Fibroblast of villous mesenchyme (primary cell): ENCODE data around the gene EXOC2. TPM values are rescaled to one million over a fixed set of nuclear protein-coding genes. Genes with fewer than 3 reads are reported as not detected.
A peak's percentile ranks its signal among the peaks of the same experiment; 100 is the strongest.

Experiments used
- DNase-seq: peaks from one replicate; pipeline ENCODE4 v3.0.0-alpha.2; 2010; ENCODE audit warnings: low read depth
- H3K4me3 ChIP-seq: 2 replicates; pipeline ENCODE4 v1.5.1; 2011; ENCODE audit warnings: low read depth, mild to moderate bottlenecking, low read length
- total RNA-seq: library from RNA; depleted of rRNA; stranded (reverse); fragments of >200 nt; gene quantifications from 2 replicates; pipeline ENCODE4 v1.2.3, GENCODE V29; 2012
- TF ChIP-seq, protein P1 (sequence below): IDR thresholded peaks from 2 replicates; pipeline ENCODE4 v1.5.1; 2012; ENCODE audit warnings: low read depth, mild to moderate bottlenecking, low read length; ENCODE audit not compliant: insufficient read depth

EXOC2 gene
- total RNA-seq, 1 donor, result 29.8 TPM

DNA sequence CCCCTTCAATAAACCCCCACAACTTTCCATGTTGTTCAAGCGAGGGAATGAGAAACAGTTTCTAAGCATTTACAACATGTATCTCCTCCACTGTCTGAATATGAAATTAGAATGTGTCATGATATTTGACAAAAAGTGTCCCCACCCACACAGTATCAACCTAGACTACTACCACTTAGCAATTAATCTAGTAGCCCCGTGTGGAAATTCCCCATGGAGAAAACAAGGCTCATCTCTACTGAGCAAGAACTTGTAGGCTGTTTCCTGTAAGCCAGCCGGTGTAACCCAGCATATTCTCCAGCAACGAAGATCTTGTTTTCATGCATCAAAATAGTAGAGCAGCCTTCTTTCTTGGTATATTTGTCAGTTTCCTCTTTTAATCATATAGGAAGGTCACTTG is 186.4 kb downstream of the EXOC2 start:
- TF ChIP-seq, protein P1, sequence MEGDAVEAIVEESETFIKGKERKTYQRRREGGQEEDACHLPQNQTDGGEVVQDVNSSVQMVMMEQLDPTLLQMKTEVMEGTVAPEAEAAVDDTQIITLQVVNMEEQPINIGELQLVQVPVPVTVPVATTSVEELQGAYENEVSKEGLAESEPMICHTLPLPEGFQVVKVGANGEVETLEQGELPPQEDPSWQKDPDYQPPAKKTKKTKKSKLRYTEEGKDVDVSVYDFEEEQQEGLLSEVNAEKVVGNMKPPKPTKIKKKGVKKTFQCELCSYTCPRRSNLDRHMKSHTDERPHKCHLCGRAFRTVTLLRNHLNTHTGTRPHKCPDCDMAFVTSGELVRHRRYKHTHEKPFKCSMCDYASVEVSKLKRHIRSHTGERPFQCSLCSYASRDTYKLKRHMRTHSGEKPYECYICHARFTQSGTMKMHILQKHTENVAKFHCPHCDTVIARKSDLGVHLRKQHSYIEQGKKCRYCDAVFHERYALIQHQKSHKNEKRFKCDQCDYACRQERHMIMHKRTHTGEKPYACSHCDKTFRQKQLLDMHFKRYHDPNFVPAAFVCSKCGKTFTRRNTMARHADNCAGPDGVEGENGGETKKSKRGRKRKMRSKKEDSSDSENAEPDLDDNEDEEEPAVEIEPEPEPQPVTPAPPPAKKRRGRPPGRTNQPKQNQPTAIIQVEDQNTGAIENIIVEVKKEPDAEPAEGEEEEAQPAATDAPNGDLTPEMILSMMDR, result no peak
- no peak for DNase-seq

DNA sequence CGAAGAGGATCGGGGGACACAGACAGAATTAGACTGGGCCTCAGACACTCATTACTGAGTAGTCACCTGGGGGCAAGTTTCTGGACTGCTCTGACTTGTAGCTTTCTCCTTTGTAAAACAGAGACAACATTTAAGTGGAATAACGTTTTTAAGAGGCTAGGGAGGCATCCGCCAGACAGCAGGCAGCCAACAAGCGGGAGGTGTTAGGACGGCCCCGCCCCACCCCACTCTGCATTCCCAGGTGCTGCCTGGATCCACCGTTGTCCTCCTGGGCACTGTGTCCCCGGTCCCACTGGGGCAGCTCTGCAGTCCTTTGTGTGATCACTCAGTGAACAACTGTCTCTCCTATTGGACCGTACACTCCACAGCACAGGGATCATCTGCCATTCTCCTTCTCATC is 187.6 kb downstream of the EXOC2 start:
- TF ChIP-seq, protein P1, result no peak
- no peak for DNase-seq
- H3K4me3 ChIP-seq, result no peak overlapping the region

More for the DNA sequence above, 186.4 kb downstream of the EXOC2 start:
- H3K4me3 ChIP-seq, result no peak overlapping the region

DNA sequence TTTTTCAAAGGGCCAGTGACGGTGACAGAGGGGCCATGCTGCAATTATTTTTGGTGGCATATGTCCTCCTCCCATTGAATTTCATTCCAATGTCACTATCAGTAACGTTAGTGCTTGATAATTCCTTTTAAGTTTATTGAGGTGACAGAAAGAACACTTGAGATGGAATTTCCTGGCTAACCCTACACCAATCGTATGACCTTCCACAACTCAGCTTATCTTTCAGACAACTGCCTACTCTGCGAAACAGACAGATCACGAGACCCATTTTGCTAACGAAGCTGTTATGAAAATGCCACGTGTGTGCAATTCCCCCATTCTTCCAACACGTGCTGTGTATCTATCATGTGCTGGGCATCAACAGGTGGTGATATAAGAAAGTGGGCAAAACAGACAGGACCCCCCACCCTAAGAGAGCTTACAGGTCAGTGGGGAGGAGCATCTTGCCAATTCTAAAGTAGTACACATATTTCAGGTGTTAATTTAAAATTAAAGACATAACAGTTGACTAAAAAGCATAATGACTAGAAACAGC is 188.4 kb downstream of the EXOC2 start:
- TF ChIP-seq, protein P1, result no peak
- H3K4me3 ChIP-seq, result no peak overlapping the region
- no peak for DNase-seq

DNA sequence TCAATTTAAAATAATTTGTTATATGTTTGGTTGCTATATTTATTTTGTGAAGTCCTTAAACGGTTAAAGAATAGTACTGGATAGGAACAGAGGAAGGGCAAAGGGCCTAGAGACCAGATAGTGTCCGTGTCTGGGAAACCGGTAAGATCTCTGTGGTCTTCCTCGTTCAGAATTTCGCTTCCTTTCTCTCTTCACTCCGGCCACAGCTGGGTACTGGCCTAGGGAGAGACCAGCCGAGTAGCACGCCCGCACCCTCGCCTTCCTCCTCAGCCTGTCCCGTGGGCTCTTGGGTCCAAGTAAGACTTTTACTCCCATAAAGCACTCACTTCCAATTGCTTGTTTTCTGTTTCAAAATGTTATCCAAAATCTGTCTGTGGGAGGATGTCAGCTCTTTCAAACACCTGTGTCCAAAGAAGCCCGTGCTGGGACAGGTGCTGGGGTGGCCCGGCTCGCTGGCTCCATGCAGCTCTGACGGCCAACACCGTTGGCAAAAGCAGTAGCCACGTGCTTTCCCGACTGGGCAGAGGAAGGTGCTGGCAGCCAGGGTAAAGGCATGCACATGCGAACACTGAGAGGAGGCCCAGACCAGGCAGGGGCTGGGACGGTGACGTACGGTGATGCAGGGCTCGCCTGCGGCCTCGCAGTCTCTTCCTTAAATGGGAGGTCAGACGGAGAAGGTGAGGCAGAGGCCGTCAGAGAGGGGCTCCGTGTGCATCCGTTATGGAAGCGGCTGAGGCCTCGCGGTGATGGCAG is 189.2 kb downstream of the EXOC2 start:
- TF ChIP-seq, protein P1, result no peak
- no peak overlapping the region for H3K4me3 ChIP-seq
- no peak for DNase-seq

DNA sequence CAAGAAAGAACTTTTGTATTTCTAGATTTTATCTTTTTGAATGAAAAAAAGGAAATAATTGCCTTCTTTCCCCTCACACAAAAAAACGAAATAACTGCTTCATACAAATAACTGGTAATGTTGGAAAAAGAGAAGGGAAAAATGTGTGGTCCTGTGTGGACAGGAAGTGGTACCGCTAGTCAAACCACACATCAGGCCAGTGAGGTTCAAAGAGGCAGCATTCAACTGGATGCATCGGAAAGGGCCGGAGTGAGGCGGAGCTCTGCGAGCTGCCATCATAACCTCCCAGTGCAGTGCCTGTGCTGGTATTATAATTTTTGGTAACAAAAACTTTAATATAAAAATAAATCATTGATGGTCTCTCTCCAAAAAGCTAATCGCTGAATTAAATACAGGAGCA is 190.2 kb downstream of the EXOC2 start:
- TF ChIP-seq, protein P1, result no peak
- no peak overlapping the region for H3K4me3 ChIP-seq
- DNase-seq, result no peak

DNA sequence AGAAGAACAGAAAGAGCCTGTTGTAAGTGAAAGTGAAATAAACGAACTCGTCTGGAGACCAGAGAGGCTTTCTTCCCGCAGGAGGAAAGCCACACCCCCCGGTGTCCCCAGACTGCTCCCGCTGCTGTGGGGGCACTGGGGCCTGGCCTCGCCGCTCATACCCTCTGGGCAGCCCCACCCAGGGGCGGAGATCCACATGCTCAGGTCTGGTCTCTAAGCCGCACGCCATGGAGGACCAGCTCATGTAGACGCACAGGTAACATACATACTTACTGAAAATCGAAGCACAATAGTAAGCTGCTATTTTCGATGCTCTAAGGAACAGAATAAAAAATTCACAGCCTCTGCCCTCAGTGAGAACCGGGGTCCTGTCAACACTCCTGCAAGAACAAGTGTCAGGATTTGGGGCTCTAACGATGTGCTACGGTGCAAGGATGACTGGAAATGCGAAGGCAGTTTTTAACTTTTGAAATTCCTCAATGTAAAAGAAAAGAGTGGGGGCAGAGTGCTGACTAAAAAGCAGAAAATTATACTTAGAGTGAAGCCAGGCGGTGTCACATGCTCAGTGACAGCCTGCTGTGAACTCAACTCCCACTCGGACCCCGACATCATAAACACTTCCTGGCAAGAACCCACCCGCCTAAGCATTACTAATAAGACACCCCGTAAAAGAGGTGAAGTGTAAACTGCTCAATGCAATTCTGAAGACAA is 190.9 kb downstream of the EXOC2 start:
- DNase-seq, result peak; percentile 29
- TF ChIP-seq, protein P1, result no peak
- H3K4me3 ChIP-seq, result peak overlapping the region; percentile 42
